Colonic mucosa (tissue), 4 donors: ENCODE results near the gene TMED10. TPM values are rescaled to one million over a fixed set of nuclear protein-coding genes. Genes with fewer than 3 reads are reported as not detected.

ENCODE experiments used
- DNase-seq: peaks from one replicate; pipeline ENCODE4 v3.0.0-alpha.2; 2020
- H3K27ac ChIP-seq: fragments of 200-600 bp; one replicate; pipeline ENCODE4 v1.8.0; 2021
- H3K27me3 ChIP-seq: fragments of 200-600 bp; one replicate; pipeline ENCODE4 v1.8.0; 2021
- H3K36me3 ChIP-seq: fragments of 200-600 bp; one replicate; pipeline ENCODE4 v1.8.0; 2021
- H3K4me1 ChIP-seq: fragments of 200-600 bp; one replicate; pipeline ENCODE4 v1.8.0; 2021; ENCODE audit warnings: mild to moderate bottlenecking
- H3K4me3 ChIP-seq: fragments of 200-600 bp; one replicate; pipeline ENCODE4 v1.8.0; 2021
- H3K9ac ChIP-seq, 2 donors: one replicate each; pipeline ENCODE4 v1.7.0; 2013; ENCODE audit warnings: control low read depth in 2 of 2, low read depth in 2 of 2, low read length in 2 of 2
- H3K9me3 ChIP-seq: fragments of 200-600 bp; one replicate; pipeline ENCODE4 v1.8.0; 2021
- intact Hi-C: fragments of 100-400 bp; cut with DNase I; formaldehyde crosslinking; loops from one replicate; pipeline ENCODE4 v1.14.1; 2022
- total RNA-seq, 2 donors: library from RNA; stranded (reverse); fragmentation: NEBNext Ultra II Directional in 1 of 2; extraction: Animal tissue kit (Norgen Biotek cat#: 25700) in 1 of 2; gene quantifications; one replicate each; pipeline ENCODE4 v1.2.1, GENCODE V29; 2021
- TF ChIP-seq, protein P1 (sequence below): fragments of 200-600 bp; IDR thresholded peaks from one replicate; pipeline ENCODE4 v1.8.0; 2022; ENCODE audit warnings: antibody characterized with exemption, mild to moderate bottlenecking
- donor health status: healthy.
- donor health status: DM: no; HTN: no; CAD: no.
- donor health status: DM: no; HTN: no; CAD: no.

Gene TMED10
- total RNA-seq, 2 donors from 2014 or later, result 387 to 432 TPM

DNA sequence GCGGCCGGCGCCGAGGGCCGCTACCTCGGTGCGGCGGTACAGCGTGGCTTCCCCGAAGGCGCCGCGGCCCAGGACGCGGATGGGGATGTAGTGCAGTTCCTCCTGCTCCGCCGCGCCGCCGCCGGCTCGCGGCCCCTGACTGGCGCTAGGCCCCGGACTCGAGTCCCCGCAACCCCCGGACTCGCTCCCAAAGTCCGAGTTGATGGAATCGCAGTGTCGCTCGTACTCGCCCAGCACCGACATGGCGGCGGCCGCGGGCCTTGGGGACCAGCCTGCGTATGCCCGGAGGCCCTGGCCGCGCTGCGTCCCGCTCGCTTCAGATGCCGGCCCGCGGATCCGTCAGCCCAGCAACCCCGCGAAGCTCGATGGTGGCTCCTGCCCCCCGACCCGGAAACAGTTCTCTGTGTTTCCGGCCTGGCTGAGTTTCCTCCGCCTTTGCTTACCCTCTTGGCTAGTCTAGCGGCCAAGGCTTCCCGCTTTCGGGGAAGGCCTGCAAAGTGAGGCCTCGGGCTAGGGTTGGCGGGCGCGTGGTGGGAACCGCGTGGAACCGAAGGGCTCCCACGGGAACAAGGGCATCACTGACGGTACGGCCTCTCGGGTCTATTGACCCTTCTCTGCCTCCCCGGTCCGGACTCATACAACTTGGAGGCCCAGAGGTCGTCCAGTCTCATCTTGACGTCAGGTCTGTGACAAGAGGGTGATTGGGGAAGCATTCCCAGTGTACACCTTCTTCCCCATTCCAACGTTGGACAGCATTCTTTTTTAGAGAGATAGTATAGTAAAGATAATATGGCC is 49.5 kb downstream of the TMED10 start, which contains the start of gene NEK9:
Gene NEK9, minus strand, starts transcription at position 370 of the 795 bp plus-strand sequence. Its CDS starts 127 bp downstream, at position 243.
- no peaks in the 10 kb centered on the region for H3K4me1 ChIP-seq
- no peaks in the 10 kb centered on the region for H3K36me3 ChIP-seq
- peak within 1 kb of the TSS; percentile 94 for H3K27ac ChIP-seq
- peak within 1 kb of the TSS; percentile 94 to 99 for H3K9ac ChIP-seq
- H3K27me3 ChIP-seq, result no peaks in the 10 kb centered on the region
- peak within 1 kb of the TSS; percentile 87 for H3K4me3 ChIP-seq
- intact Hi-C loops, result no loop called here
- peak; percentile 92 for DNase-seq
- TF ChIP-seq, protein P1, sequence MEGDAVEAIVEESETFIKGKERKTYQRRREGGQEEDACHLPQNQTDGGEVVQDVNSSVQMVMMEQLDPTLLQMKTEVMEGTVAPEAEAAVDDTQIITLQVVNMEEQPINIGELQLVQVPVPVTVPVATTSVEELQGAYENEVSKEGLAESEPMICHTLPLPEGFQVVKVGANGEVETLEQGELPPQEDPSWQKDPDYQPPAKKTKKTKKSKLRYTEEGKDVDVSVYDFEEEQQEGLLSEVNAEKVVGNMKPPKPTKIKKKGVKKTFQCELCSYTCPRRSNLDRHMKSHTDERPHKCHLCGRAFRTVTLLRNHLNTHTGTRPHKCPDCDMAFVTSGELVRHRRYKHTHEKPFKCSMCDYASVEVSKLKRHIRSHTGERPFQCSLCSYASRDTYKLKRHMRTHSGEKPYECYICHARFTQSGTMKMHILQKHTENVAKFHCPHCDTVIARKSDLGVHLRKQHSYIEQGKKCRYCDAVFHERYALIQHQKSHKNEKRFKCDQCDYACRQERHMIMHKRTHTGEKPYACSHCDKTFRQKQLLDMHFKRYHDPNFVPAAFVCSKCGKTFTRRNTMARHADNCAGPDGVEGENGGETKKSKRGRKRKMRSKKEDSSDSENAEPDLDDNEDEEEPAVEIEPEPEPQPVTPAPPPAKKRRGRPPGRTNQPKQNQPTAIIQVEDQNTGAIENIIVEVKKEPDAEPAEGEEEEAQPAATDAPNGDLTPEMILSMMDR, result no peak
- no peaks in the 10 kb centered on the region for H3K9me3 ChIP-seq

DNA sequence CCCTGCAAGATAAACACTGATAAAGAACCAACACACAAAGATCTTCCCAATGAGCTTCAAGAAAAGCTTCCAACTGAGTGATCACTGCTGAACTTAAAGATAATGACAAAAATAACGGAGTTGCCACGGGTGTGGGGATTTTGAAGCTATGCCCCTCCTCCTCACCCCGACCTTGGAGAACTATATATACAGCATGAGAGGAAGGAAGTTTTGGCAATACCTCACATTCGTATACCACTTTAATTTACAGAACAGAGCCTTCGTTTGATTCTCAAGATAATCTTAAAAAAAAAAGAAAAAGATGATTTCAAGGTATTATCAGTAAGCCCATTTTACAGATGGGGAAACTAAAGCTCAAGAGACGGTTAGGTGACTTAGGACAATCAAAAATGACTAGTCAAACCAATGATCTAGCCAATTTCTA is 50.3 kb downstream of the TMED10 start:
- Histone ChIP-seq H3K27ac (peak overlapping the region; percentile 94), H3K36me3 (no peaks in the 10 kb centered on the region), H3K4me1 (no peaks in the 10 kb centered on the region), H3K27me3 (no peaks in the 10 kb centered on the region), H3K4me3 (peak overlapping the region; percentile 87), H3K9me3 (no peaks in the 10 kb centered on the region), H3K9ac (peak overlapping the region; percentile 94 to 99)
- intact Hi-C loops, result no loop called here
- TF ChIP-seq, protein P1, result no peak
- no peak for DNase-seq

DNA sequence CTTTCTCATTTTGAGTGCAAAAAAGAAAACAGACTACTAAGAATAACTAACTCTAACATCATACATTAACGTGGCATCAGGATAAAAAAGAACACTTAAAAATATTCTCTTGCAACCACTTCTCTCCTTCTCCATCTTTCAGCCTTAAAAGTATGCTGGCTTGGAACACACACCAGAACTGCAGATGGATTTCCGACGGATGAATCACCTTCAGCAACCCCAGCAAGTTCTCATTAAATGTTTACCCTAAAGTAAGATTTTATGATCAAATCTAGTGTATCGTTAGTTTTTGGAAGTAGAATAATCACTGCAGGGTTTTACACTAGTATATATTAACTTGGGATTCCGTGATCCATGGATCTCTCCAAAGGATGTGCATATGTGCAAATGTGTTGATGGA is 50.8 kb downstream of the TMED10 start:
- peak overlapping the region in 1 of 2 donors; percentile 94 for H3K9ac ChIP-seq
- H3K4me1 ChIP-seq, result no peaks in the 10 kb centered on the region
- TF ChIP-seq, protein P1, result no peak

DNA sequence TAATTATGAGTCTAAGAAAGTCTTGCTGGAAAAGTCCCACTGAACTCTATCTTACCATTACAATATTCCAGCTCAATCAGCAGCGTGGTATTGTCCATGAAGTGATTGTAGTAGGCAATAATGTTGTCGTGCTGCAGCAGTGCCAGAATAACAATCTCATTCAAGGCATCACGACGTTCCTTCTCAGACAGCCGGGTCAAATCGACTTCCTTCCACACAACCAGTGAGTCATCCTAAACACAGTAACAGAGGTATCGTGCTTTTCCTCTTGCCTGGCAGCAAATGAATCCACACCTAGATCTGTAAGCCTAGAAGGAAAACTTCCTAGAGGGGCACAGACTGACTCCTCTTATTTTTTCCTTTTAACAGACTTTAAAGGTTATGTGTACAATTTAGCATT is 52.4 kb downstream of the TMED10 start:
- Histone ChIP-seq H3K9me3 (no peaks in the 10 kb centered on the region), H3K4me1 (no peaks in the 10 kb centered on the region), H3K27me3 (no peaks in the 10 kb centered on the region), H3K27ac (no peak overlapping the region), H3K9ac (no peak overlapping the region), H3K36me3 (peaks cover 4% of the 10 kb centered on the region), H3K4me3 (no peak overlapping the region)
- TF ChIP-seq, protein P1, result no peak
- intact Hi-C loops, result no loop called here
- no peak for DNase-seq

More for the DNA sequence above, 50.8 kb downstream of the TMED10 start:
- DNase-seq, result no peak
- H3K9me3 ChIP-seq, result no peaks in the 10 kb centered on the region
- H3K36me3 ChIP-seq, result no peaks in the 10 kb centered on the region
- intact Hi-C loops, result no loop called here
- H3K27ac ChIP-seq, result no peak overlapping the region
- H3K4me3 ChIP-seq, result no peak overlapping the region
- no peaks in the 10 kb centered on the region for H3K27me3 ChIP-seq

DNA sequence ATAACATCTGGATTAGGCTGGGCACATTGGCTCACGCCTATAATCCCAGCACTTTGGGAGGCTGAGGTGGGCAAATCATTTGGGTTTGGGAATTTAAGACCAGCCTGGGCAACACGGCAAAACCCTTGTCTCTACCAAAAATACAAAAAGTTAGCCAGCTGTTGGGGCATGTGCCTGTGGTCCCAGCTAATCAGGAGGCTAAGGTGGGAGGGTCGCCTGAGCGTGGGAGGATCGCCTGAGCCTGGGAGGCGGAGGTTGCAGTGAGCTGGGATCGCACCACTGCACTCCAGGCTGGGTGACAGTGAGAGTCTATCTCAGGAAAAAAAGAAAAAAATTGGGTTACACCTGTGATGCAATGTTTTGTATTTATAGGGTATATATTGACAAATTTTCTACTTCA is 54.9 kb downstream of the TMED10 start:
- Histone ChIP-seq H3K4me3 (no peak overlapping the region), H3K9me3 (no peaks in the 10 kb centered on the region), H3K36me3 (peaks cover 4% of the 10 kb centered on the region), H3K9ac (no peak overlapping the region), H3K4me1 (no peaks in the 10 kb centered on the region), H3K27me3 (no peaks in the 10 kb centered on the region), H3K27ac (no peak overlapping the region)
- TF ChIP-seq, protein P1, result no peak
- DNase-seq, result no peak
- intact Hi-C loops, result no loop called here
